ENCODE measurements around the gene AMOT. TPM values are rescaled to one million over a fixed set of nuclear protein-coding genes. Genes with fewer than 3 reads are reported as not detected.

The AMOT gene
- total RNA-seq, 1 donor: 5.1 TPM

DNA sequence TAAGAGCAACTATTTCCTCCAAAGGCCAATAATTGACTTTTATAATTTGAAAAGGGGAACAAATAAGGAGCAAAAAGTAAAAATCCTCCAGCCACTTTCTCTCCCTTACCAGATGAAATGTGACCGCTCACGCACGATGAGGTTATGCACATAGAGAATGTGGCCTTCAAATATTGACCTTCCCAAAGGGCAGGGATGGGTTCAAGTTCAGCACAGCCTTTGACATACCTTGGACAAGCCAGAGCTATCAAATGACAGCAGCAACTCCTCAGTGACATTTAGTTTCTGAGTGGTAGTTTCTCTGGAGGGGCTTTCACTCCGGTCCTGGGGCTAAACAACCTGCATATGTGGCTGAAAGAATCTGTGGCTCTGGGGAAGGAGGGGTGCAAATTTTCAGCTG is 50.7 kb downstream of the AMOT start:
- H3K27me3 ChIP-seq (ENCODE audit: insufficient read depth, low read length): peaks cover 17% of the 10 kb centered on the region
- TF ChIP-seq, protein P1, sequence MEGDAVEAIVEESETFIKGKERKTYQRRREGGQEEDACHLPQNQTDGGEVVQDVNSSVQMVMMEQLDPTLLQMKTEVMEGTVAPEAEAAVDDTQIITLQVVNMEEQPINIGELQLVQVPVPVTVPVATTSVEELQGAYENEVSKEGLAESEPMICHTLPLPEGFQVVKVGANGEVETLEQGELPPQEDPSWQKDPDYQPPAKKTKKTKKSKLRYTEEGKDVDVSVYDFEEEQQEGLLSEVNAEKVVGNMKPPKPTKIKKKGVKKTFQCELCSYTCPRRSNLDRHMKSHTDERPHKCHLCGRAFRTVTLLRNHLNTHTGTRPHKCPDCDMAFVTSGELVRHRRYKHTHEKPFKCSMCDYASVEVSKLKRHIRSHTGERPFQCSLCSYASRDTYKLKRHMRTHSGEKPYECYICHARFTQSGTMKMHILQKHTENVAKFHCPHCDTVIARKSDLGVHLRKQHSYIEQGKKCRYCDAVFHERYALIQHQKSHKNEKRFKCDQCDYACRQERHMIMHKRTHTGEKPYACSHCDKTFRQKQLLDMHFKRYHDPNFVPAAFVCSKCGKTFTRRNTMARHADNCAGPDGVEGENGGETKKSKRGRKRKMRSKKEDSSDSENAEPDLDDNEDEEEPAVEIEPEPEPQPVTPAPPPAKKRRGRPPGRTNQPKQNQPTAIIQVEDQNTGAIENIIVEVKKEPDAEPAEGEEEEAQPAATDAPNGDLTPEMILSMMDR (IDR thresholded peaks at IDR 0.05; ENCODE audit: extremely low read depth, low read depth, low read length): no peak
- no peak overlapping the region for H3K4me3 ChIP-seq (ENCODE audit: insufficient read depth, low read length)
- no peaks in the 10 kb centered on the region for H3K36me3 ChIP-seq (ENCODE audit: insufficient read depth, low read length)
- H4K20me1 ChIP-seq (ENCODE audit: insufficient read depth, low read length): no peaks in the 10 kb centered on the region
- no peak overlapping the region for H3K4me2 ChIP-seq (ENCODE audit: insufficient read depth, low read length)
- no peaks in the 10 kb centered on the region for H3K79me2 ChIP-seq (ENCODE audit: insufficient read depth, low read length)
- DNase-seq (ENCODE audit: insufficient read length, low spot score, missing footprints): no peak
- H3K4me1 ChIP-seq (ENCODE audit: insufficient read depth, low read length): no peaks in the 10 kb centered on the region
- H3K9me3 ChIP-seq (ENCODE audit: low read depth, low read length): no peaks in the 10 kb centered on the region
- no peak overlapping the region for H3K27ac ChIP-seq (ENCODE audit: low read depth, low read length)
- H2AFZ ChIP-seq (ENCODE audit: low read length): no peak overlapping the region

DNA sequence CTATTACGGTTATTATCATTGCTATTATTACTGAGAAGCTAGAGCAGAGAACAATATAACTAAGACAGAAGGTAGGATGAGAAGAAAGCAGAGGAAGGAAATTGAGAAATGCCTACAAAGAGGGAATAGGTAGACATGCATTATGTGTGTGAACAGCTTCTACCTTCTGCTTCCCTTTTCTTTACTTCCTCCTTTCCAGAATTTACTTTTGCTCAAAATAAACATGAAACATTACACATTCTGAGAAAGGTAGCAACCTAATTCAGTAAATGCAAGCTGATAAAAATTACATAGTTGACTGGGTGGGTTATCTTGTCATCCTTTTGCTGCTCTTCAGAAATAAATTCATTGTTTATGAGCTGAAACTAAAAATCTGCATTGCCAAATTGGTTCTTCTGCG is 54.6 kb downstream of the AMOT start:
- no peak overlapping the region for H3K27ac ChIP-seq (ENCODE audit: low read depth, low read length)
- no peak overlapping the region for H3K4me3 ChIP-seq (ENCODE audit: insufficient read depth, low read length)
- H3K4me2 ChIP-seq (ENCODE audit: insufficient read depth, low read length): no peak overlapping the region
- no peaks in the 10 kb centered on the region for H3K36me3 ChIP-seq (ENCODE audit: insufficient read depth, low read length)
- no peaks in the 10 kb centered on the region for H3K9me3 ChIP-seq (ENCODE audit: low read depth, low read length)
- H4K20me1 ChIP-seq (ENCODE audit: insufficient read depth, low read length): no peaks in the 10 kb centered on the region
- TF ChIP-seq, protein P1 (IDR thresholded peaks at IDR 0.05; ENCODE audit: extremely low read depth, low read depth, low read length): no peak
- no peaks in the 10 kb centered on the region for H3K4me1 ChIP-seq (ENCODE audit: insufficient read depth, low read length)
- no peaks in the 10 kb centered on the region for H3K79me2 ChIP-seq (ENCODE audit: insufficient read depth, low read length)
- peaks cover 7% of the 10 kb centered on the region for H3K27me3 ChIP-seq (ENCODE audit: insufficient read depth, low read length)
- no peak for DNase-seq (ENCODE audit: insufficient read length, low spot score, missing footprints)
- H2AFZ ChIP-seq (ENCODE audit: low read length): no peak overlapping the region

DNA sequence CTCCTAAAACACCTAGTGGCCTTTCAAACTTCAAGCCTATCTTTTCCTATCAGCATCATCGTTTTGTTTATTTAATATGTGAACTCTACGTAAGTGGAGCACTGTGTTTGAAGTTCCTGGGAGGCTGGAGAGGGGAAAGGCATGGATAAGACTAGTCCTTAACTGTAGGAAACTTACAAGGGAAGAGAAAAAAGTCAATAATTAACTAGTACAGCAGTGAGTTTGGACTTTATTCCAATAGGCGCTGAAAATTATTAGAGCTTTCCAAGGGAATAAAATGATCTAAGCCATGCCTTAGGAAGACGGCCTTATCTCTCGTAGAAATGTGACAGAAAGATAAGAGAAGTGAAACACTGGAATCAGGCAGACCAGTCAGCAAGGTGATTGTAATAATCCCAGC is 55.3 kb downstream of the AMOT start:
- TF ChIP-seq, protein P1 (IDR thresholded peaks at IDR 0.05; ENCODE audit: extremely low read depth, low read depth, low read length): no peak
- no peak overlapping the region for H3K4me3 ChIP-seq (ENCODE audit: insufficient read depth, low read length)
- no peak overlapping the region for H3K27ac ChIP-seq (ENCODE audit: low read depth, low read length)
- H3K79me2 ChIP-seq (ENCODE audit: insufficient read depth, low read length): no peaks in the 10 kb centered on the region
- no peaks in the 10 kb centered on the region for H3K36me3 ChIP-seq (ENCODE audit: insufficient read depth, low read length)
- no peaks in the 10 kb centered on the region for H3K4me1 ChIP-seq (ENCODE audit: insufficient read depth, low read length)
- H3K4me2 ChIP-seq (ENCODE audit: insufficient read depth, low read length): no peak overlapping the region
- H3K9me3 ChIP-seq (ENCODE audit: low read depth, low read length): no peaks in the 10 kb centered on the region
- H4K20me1 ChIP-seq (ENCODE audit: insufficient read depth, low read length): no peaks in the 10 kb centered on the region
- peaks cover 7% of the 10 kb centered on the region for H3K27me3 ChIP-seq (ENCODE audit: insufficient read depth, low read length)
- no peak overlapping the region for H2AFZ ChIP-seq (ENCODE audit: low read length)
- no peak for DNase-seq (ENCODE audit: insufficient read length, low spot score, missing footprints)

DNA sequence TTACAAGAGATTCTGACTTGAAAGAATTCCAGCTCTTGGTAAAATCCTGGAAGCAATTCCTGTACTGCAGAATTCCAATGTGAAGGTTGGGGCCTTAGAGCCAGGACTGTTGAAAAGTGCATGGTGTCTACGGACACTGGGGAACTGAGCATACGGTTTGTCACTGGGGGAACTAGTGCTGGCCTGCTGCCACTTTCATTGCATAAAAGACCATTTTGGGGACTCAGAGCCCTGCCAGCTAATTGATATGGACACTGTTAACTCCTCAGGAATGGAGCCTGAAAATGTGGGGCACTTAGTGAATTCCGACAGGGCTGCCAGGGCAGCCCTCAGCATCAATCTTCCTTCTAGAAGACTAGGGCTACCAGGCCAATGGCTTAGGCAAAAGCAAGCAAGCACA is 55.9 kb downstream of the AMOT start:
- peaks cover 3% of the 10 kb centered on the region for H3K27me3 ChIP-seq (ENCODE audit: insufficient read depth, low read length)
- no peaks in the 10 kb centered on the region for H3K36me3 ChIP-seq (ENCODE audit: insufficient read depth, low read length)
- H3K79me2 ChIP-seq (ENCODE audit: insufficient read depth, low read length): no peaks in the 10 kb centered on the region
- H3K4me1 ChIP-seq (ENCODE audit: insufficient read depth, low read length): no peaks in the 10 kb centered on the region
- TF ChIP-seq, protein P1 (IDR thresholded peaks at IDR 0.05; ENCODE audit: extremely low read depth, low read depth, low read length): no peak
- no peak overlapping the region for H3K4me2 ChIP-seq (ENCODE audit: insufficient read depth, low read length)
- no peak overlapping the region for H3K27ac ChIP-seq (ENCODE audit: low read depth, low read length)
- H3K4me3 ChIP-seq (ENCODE audit: insufficient read depth, low read length): no peak overlapping the region
- H2AFZ ChIP-seq (ENCODE audit: low read length): no peak overlapping the region
- peak; percentile 62 for DNase-seq (ENCODE audit: insufficient read length, low spot score, missing footprints)
- H4K20me1 ChIP-seq (ENCODE audit: insufficient read depth, low read length): no peaks in the 10 kb centered on the region
- no peaks in the 10 kb centered on the region for H3K9me3 ChIP-seq (ENCODE audit: low read depth, low read length)

All from osteoblast (primary cell).